ENCODE measurements around the gene MAGI1.

Gene MAGI1

DNA sequence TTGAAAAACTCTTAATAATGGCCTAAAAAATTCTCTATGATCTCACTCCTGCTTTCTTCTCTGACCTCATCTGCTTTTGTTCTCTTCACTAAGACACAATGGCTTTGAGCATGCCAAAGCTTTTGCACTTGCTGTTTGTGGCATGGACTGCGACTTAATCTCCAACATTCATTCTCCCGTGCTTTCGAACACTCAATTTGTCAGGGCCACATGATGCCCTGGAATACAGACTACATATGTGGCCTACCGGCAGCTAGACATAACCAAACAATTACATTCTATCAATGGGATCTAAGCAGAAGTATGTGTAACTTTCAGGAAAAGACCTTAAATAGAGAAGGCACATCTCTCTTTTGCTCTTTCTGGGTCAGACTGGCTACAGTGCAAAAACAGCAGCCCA, 506.5 kb downstream of the MAGI1 start:
- H2AFZ ChIP-seq (ENCODE audit: low read length): no peak overlapping the region
- H3K9me2 ChIP-seq (replicated peaks; ENCODE audit: low read depth, low read length): no peaks in the 10 kb centered on the region
- H3K4me2 ChIP-seq (ENCODE audit: low read depth, low read length, poor library complexity, severe bottlenecking): no peak overlapping the region
- peaks cover 13% of the 10 kb centered on the region for H3K4me1 ChIP-seq (ENCODE audit: insufficient read depth, low read length, poor library complexity, severe bottlenecking)
- no peaks in the 10 kb centered on the region for H3K79me2 ChIP-seq (ENCODE audit: insufficient read depth, low read length)
- H3F3A ChIP-seq (ENCODE audit: low read depth): no peaks in the 10 kb centered on the region
- no peaks in the 10 kb centered on the region for H4K20me1 ChIP-seq (ENCODE audit: insufficient read depth, low read length, poor library complexity, severe bottlenecking)
- no peaks in the 10 kb centered on the region for H3K27me3 ChIP-seq (ENCODE audit: insufficient read depth, low read length, poor library complexity, severe bottlenecking)
- H3K4me3 ChIP-seq (ENCODE audit: low read length, poor library complexity, severe bottlenecking): no peak overlapping the region
- H3K9me3 ChIP-seq (ENCODE audit: insufficient read depth, low read depth, low read length): no peaks in the 10 kb centered on the region
- TF ChIP-seq, protein P1, sequence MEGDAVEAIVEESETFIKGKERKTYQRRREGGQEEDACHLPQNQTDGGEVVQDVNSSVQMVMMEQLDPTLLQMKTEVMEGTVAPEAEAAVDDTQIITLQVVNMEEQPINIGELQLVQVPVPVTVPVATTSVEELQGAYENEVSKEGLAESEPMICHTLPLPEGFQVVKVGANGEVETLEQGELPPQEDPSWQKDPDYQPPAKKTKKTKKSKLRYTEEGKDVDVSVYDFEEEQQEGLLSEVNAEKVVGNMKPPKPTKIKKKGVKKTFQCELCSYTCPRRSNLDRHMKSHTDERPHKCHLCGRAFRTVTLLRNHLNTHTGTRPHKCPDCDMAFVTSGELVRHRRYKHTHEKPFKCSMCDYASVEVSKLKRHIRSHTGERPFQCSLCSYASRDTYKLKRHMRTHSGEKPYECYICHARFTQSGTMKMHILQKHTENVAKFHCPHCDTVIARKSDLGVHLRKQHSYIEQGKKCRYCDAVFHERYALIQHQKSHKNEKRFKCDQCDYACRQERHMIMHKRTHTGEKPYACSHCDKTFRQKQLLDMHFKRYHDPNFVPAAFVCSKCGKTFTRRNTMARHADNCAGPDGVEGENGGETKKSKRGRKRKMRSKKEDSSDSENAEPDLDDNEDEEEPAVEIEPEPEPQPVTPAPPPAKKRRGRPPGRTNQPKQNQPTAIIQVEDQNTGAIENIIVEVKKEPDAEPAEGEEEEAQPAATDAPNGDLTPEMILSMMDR (conservative IDR thresholded peaks at IDR 0.05; ENCODE audit: low read length): no peak
- TF ChIP-seq EZH2phosphoT487 (IDR thresholded peaks at IDR 0.05; ENCODE audit: borderline replicate concordance): no peak
- H3K9ac ChIP-seq (ENCODE audit: low read depth, low read length, poor library complexity, severe bottlenecking): no peak overlapping the region
- no peaks in the 10 kb centered on the region for H3K36me3 ChIP-seq (ENCODE audit: insufficient read depth, low read length)

DNA sequence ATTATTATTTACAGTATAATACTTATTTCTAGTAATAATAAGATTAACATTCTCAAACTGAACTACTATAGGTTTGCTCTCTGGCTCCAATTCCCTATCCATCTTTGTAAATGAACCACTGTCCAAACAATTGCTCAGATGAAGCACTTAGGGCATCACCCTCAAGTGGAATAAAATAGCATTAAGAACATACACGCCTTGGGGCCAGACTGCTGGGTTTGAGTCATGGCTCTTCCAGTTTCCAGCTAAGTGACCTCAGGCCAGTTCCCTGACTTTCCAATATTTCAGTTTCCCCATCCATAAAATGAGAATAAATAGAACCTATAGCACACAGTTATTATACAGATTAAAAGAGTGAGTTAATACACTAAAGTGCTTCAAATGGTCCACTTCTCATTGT, 507.2 kb downstream of the MAGI1 start:
- Histone ChIP-seq H3K4me3 (ENCODE audit: low read length, poor library complexity, severe bottlenecking) (no peak overlapping the region), H4K20me1 (ENCODE audit: insufficient read depth, low read length, poor library complexity, severe bottlenecking) (no peaks in the 10 kb centered on the region), H3K79me2 (ENCODE audit: insufficient read depth, low read length) (no peaks in the 10 kb centered on the region), H3K4me2 (ENCODE audit: low read depth, low read length, poor library complexity, severe bottlenecking) (no peak overlapping the region), H3F3A (ENCODE audit: low read depth) (no peaks in the 10 kb centered on the region), H3K9me3 (ENCODE audit: insufficient read depth, low read depth, low read length) (no peaks in the 10 kb centered on the region), H3K36me3 (ENCODE audit: insufficient read depth, low read length) (no peaks in the 10 kb centered on the region), H3K4me1 (ENCODE audit: insufficient read depth, low read length, poor library complexity, severe bottlenecking) (peaks cover 13% of the 10 kb centered on the region), H3K27me3 (ENCODE audit: insufficient read depth, low read length, poor library complexity, severe bottlenecking) (no peaks in the 10 kb centered on the region), H3K9ac (ENCODE audit: low read depth, low read length, poor library complexity, severe bottlenecking) (no peak overlapping the region), H2AFZ (ENCODE audit: low read length) (no peak overlapping the region), H3K9me2 (replicated peaks; ENCODE audit: low read depth, low read length) (no peaks in the 10 kb centered on the region)
- no peak for TF ChIP-seq EZH2phosphoT487 (IDR thresholded peaks at IDR 0.05; ENCODE audit: borderline replicate concordance)
- TF ChIP-seq, protein P1 (conservative IDR thresholded peaks at IDR 0.05; ENCODE audit: low read length): no peak

DNA sequence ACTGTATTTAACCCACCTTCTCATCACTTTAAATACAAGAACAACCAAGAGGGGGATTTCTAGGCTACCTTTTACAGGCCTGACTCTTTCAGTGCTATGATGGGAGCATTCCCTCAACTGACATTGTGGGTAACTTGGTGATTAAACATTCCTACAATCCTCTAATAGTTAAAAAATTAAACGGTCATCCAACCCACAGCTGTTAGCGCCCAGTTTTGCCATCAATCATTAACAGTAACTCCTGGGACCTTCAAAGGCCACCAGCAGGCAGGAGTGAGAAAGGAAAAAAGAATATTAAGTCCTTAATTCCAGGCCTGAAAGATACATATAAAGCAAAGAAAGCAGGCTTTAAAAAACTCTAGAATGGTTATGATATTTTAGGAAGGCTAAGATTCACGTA, 512.1 kb downstream of the MAGI1 start:
- Histone ChIP-seq H3K36me3 (ENCODE audit: insufficient read depth, low read length) (no peaks in the 10 kb centered on the region), H3K79me2 (ENCODE audit: insufficient read depth, low read length) (no peaks in the 10 kb centered on the region), H3K9me3 (ENCODE audit: insufficient read depth, low read depth, low read length) (no peaks in the 10 kb centered on the region), H3K9me2 (replicated peaks; ENCODE audit: low read depth, low read length) (no peaks in the 10 kb centered on the region), H3K4me1 (ENCODE audit: insufficient read depth, low read length, poor library complexity, severe bottlenecking) (no peaks in the 10 kb centered on the region), H3F3A (ENCODE audit: low read depth) (no peaks in the 10 kb centered on the region), H3K27me3 (ENCODE audit: insufficient read depth, low read length, poor library complexity, severe bottlenecking) (no peaks in the 10 kb centered on the region), H2AFZ (ENCODE audit: low read length) (no peak overlapping the region), H4K20me1 (ENCODE audit: insufficient read depth, low read length, poor library complexity, severe bottlenecking) (no peaks in the 10 kb centered on the region), H3K4me2 (ENCODE audit: low read depth, low read length, poor library complexity, severe bottlenecking) (no peak overlapping the region), H3K4me3 (ENCODE audit: low read length, poor library complexity, severe bottlenecking) (no peak overlapping the region), H3K9ac (ENCODE audit: low read depth, low read length, poor library complexity, severe bottlenecking) (no peak overlapping the region)
- TF ChIP-seq, protein P1 (conservative IDR thresholded peaks at IDR 0.05; ENCODE audit: low read length): no peak

Measured in Loucy (cell line).